Measurements from ENCODE around the gene CDC40.
"Not testable (repeated sequence)": the region's sequence is repeated elsewhere in the genome, so short reads cannot be mapped to it uniquely, and the experiment has no call there.

Gene CDC40

DNA sequence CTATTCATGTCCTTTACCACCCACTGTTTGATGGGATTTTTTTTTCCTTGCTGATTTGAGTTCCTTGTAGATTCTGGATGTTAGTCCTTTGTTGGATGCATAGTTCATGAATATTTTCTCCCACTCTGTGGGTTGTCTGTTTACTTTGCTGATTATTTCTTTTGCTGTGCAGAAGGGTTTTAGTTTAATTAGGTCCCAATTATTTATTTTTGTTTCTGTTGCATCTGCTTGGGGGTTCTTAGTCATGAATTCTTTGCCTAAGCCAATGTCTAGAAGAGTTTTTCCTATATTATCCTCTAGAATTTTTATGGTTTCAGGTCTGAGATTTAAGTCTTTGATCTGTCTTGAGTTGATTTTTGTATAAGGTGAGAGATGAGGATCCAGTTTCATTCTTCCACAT lies 92.6 kb downstream of the CDC40 start:
- not testable (repeated sequence) for DNase-seq

DNA sequence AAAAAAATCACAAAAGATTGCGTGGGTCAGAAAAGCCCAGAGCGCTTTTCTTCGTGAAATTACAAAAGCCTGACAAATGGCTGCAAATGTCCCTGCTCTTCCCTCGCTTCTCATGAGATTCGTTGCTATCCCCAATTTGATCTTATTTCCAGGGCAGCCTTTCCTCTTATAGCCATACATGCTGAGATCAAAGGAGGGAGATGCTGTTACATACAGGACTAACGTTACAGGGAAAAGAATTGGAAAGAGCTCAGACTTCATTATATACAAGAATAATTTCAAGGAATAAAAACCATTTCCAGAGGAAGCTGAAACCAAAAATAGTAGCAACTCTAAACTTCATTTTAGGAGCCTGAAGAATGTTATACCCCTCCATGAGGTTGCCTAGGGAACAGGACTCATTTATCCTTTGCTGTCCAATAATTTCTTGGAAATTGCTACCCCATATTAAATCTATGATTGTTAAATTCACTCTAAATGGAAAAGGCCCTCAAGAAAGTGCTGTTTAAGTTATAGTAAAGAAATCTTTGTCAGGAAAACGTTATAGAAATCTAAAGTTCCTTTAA lies 97.0 kb downstream of the CDC40 start:
- no peak for DNase-seq
